Cerebellar cortex (tissue), 1 donor: ENCODE measurements around the gene ADAMTS14.

ENCODE experiments used
- DNase-seq: peaks from one replicate; pipeline ENCODE4 v3.0.0-alpha.2; 2015; ENCODE audit warnings: low spot score

The ADAMTS14 gene

DNA sequence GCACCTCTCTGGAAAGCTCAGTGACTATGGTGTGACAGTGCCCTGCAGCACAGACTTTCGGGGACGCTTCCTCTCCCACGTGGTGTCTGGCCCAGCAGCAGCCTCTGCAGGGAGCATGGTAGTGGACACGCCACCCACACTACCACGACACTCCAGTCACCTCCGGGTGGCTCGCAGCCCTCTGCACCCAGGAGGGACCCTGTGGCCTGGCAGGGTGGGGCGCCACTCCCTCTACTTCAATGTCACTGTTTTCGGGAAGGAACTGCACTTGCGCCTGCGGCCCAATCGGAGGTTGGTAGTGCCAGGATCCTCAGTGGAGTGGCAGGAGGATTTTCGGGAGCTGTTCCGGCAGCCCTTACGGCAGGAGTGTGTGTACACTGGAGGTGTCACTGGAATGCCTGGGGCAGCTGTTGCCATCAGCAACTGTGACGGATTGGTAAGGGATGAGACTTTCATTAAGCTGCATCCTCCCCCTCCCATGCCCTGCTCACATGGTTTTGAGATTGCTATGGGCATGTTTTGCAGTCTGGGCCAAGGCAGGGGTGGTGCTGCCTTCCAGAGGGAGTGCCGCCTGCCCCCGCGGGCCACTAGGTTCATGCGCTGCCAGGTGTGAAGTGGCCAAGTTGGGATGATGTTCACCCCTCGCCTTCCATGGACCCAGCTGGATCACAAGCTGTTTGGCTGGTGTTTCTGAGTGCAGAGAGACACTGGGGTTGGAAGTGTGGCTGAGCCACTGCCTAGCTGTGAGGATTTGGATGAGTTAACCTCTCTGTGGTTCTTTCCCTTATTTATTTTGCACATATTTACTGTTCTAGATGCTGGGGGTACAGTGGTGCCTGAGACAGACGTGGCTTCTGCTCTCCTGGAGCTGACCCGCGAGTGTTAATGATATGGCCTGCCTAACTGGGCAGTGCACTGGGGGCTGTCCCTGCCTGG, 2.5 kb downstream of the ADAMTS14 start:
- DNase-seq = no peak

DNA sequence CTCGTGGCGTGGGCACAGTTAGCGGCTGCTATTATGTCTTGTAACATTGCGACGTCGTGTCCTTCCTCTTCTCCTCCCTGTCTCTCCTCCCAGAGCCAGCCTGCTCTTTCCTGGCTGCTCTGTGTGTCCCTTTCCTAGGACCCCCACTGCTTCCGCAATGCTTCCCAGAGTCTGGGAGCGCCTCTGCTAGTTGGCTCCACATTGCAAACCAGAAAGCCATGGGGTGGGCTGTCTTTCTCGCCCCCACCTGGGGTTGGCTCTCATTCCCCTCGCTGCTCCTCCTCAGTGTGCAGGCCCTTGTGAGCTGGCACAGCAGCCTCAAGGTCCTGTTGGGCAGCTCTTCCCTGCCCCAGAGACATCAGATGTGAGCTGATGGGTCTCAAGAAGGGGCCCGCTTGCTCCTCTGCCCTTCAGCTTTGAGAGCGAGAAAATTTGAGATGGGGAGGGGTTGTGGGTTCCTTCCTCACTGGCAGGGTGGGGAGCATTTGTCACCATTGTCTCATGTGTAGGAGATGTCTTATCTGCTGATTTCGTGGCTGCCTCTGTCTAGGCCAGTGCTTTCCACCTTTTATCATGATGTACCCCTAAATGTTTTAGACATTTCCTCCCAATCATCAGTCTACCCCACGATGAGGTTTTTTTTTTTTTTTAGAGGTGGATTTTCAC, 3.3 kb downstream of the ADAMTS14 start:
- DNase-seq = no peak

DNA sequence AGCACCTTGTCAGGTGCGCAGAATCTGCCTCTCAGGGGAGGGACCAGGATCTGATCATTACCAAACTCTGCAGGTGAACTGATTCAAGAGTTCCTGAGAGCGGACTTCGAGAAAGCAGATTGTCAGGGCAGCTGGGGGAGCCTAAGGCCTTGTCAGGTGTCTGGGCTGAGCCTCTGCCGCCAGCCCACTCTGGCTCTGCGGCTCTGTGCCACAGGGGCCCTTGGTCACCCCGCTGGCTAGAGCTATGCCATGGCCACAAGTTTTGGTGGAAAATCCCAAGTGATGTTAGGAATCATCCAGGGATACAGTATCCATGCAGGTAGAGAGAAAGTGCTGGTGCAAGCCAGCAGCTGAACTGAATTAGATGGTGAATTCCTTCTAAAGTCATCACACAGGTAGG, 4.2 kb downstream of the ADAMTS14 start:
- DNase-seq = no peak

DNA sequence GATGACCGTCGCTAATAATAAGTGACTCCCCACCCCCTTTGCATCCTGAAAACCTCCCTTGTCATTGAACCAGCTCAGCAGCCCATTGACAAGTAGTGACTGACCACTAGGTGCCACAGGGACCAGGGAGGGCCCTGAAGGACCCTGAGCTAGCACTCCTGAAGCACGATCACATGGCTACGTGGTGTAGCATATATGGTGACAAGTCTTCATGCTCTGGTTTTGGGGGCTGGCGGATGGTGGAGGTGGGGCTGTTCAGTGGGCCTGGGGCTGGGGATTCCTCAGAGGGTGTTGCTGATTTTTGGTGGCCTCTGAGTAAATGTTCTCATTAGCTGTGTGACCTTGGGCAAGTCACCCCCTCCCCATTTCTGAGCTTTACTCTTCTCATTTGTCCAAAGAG, 4.7 kb downstream of the ADAMTS14 start:
- DNase-seq = no peak

DNA sequence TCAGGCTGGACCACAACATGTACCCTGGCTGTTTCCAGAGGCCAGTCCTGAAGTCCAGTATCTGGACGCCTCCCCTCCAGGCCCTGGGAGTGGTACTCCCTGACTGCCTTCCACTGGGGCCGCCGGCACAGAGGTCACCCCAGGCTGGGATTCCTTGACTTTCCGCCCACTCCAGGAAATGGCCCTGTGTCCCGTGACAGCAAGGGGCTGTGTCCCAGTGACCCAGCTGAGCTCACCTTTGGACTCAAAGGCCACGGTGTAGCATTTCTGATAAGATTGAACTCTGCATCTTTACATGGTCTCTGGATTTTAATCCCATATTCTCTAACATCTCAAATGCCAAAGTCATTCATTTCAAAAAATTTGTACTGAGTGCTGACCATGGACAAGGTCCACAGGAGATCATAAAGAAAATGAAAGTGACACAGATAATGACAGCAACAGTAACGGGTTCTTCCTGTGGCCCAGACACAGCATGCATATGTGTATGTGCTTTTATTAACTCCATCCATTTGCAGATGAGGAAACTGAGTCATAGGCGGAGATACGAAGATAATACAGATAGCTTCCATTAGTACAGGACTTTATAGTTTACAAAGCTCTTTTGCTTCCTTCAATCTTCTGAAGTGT, 5.4 kb downstream of the ADAMTS14 start:
- no peak for DNase-seq

DNA sequence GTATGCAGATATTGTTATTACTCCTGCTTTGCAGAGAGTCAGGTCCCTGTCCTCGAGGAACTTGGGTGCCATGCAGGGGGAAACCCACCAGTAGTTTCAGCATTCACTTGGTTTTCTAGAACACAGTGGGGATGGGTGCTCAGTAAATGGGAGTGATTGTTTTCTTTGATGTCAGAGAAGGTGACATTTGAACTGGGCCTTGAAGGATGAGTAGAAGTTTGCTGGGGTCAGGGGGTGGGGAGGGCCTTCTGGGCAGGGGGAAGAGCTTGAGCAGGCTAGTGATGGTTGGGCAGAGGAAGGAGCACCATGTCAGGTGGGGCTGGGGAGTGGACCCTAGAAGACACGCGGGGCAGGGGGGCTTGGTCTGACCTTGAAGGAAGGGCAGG, 5.9 kb downstream of the ADAMTS14 start:
- no peak for DNase-seq

DNA sequence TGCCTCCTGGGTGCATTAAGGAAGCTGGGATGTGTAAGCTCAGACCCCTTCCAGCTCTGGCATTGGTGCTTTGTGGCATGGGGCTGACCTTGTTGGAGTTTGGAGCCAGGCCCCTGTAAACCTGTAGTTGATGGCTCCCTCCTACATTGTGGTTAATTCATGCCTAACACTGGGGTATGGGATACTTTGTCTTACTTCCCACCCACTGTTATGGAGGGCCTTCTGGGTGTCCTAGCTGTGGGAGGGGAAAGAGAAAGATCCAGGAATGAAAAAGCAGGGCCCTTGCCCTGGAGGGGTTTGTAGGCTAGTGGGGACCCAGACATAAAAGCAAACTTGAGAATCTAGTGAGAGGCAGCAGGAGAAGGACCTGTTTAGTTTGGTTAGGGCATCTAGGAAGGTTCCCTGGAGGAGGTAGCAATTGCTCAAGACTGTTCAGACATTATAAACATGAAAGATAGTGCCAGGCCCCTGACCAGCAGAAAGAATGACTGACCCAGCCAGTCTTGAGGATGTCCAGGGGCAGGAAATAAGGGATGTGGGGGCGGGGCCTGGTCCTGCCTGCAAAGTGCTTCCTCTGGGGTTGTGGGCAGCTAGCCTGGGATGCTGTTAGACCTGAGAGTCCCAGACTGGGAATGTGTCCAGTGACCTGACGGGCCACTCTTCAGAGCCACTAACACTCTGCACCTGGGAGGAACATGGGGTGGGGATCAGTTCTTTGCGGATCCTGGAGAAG, 6.6 kb downstream of the ADAMTS14 start:
- DNase-seq = no peak

DNA sequence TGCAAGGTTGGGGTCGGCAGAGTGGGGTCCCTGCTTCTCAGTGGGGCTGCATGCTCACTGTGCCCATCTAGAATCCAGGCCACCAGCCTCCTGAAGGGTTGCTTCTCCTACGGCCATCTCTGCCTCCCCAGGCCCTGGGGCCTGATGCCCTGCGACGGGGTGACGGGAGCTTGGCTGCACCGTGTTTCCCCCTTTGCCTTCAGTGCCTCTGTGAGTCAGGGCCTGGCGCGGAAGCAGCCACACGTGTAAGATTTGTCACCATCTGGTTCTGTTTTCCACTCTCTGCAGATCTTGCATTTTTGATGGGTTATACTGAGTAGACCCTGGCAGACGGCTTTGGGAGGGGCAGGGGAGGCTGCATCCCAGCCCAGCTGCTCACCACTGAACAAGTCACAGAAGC, 7.2 kb downstream of the ADAMTS14 start:
- no peak for DNase-seq

DNA sequence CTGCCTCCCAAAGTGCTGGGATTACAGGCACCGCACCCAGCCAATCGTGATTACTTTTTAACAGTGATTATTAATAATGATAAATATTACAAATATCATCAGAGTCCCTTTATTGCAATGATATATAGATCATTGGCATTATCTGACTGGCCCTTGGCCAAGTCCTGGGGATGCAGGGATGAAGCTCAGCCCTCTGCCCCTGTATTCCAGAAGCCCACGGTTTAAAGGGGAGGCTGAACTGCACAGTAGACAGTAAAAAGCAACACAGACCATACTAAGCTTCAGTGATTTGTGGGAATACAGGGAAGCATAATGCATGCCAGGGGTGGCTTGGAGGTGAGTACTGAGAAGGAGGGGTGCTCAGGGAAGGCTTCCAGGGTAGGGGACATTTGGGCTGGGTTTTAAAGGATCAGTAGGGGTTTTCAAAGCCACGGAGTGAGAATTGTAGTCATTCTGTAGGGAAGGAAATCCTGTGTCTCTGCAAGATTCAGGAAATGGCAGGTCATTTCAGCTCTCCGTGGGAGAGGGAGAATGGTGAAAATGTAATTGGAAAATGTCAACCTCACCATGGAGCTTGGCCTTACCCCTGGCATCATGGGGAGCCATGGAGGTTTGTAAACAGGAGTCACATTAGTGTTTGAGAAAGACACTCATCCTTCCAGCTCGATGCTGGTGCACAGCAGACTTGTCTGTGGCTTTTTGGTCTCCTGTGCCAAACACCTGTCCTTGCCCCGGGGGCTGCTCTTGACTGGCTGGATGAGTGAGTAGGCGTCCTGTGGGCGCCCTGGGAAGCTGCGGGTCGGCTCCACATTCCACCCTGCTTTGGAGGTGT, 8.8 kb downstream of the ADAMTS14 start:
- DNase-seq = no peak

DNA sequence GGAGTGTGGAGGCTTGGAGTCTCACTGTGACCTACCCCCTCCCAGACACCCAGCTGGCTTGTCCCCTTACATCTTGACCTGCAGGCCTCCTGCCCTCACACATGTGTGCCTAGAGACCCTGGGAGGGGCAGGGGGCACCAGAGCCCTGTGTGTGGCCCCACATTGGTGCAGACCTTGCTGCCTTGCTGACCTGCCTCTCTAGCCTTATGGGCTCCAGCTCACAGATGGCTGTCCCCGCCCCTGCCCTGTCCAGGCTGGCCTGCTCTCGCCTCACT, 9.4 kb downstream of the ADAMTS14 start:
- DNase-seq = no peak

DNA sequence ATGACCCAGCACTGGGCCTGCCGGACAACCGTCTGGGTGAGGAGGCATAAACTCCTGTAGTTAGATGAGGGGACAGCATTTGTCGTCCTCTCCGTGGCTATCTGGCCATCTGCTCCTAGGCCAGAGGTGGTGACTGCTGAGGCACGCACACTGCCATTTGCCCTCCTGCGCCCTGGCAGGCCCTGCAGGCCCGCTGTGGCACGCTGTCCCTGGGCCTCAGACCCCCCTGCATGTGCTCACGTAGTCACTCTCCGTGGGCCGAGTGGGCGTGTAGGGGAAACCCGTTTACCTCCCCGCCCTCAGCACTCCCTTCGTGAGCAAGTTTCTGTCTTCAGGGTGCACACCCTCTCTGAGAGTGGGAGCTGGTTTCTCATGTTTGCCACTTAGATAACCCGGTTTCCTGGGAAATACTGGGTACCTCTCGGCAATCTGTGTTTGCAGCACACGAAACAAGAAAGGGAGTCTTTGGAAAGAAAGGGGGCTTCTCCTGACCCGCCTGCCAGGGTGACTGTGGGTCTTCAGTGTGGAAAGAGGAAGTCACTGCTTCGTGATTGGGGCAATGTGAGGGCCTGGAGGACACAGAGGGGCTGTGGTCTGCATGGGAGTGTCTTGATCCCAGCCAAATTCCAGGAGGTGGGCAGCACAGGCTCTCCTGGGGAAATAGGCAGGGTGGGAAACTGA, 10.8 kb downstream of the ADAMTS14 start:
- DNase-seq = no peak

DNA sequence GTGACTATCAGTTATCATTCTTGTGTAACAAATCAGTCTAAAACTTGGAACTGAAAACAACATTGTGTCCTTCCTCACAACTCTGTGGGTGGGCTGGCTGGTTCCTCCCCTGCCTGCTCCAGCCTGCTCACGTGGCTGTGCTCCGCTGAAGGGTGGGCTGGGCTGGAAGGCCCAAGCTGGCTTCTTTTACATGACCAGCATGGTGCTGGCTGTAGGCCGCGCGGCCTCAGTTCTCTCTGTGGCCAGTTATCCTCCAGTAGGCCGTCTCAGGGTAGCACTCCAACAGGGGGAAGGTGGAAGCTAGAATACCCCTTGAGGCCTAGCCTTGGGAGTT, 11.3 kb downstream of the ADAMTS14 start:
- DNase-seq = no peak

DNA sequence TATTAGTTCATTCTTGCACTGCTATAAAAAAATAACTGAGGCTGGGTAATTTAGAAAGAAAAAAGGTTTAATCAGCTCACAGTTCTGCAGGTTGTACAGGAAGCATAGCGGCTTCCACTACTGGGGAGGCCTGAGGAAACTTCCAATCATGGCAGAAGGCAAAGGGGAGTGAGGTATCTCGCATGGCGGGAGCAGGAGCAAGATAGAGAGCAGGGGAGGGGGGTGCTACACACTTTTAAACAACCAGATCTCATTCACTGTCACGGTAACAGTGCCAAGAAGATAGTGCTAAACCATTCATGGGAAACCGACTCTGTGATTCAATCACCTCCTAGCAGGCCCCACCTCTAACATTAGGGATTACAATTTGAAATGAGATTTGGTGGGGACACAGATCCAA, 11.6 kb downstream of the ADAMTS14 start:
- no peak for DNase-seq

DNA sequence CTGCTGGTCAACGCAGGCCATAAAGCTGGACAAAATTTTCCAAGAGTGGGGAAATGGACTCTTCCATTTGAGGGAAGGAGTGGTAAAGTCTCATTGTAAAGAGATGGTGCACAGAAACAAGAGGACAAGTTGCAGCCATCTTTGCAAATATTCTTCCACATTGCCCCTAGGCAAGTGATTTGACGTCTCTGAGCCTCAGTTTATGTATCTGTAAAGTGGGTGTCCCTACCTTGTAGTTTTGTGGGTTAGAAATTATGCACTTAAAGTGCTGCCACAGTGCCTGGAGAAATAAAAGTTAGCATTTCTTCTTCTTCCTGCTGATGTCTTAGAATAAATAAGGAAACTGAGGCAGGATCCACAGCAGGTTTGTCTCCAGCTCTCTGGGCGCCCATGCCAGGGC, 12.1 kb downstream of the ADAMTS14 start:
- no peak for DNase-seq

DNA sequence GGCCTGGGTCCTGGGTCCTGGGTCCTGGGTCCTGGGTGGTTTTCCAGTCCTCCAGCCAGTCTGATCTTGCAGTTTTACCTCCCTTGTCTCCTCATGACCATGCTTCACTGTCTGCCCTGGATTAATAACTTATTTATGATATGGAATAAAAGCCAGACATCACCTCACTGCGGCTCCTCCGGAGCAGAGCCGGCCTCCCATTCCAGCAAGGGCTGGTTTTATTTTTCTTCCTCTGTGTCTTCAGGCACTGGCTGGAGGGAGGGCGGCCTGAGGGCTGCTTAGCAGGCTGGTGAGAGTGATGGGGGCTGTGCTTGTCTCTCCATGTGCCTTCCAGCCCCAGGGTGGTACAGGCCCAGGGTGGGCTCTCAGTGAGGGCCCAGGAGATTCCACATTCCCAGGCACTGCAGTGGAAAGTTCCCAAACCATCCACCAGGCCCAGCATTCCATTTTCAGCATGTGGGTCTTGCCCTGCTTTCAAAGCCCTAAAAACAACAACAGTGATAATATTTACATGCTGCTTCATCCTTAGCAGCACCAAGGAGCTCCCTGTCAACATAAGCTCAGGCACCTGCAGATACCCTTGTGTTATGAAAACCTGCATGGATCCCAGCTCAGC, 12.6 kb downstream of the ADAMTS14 start:
- DNase-seq = no peak

DNA sequence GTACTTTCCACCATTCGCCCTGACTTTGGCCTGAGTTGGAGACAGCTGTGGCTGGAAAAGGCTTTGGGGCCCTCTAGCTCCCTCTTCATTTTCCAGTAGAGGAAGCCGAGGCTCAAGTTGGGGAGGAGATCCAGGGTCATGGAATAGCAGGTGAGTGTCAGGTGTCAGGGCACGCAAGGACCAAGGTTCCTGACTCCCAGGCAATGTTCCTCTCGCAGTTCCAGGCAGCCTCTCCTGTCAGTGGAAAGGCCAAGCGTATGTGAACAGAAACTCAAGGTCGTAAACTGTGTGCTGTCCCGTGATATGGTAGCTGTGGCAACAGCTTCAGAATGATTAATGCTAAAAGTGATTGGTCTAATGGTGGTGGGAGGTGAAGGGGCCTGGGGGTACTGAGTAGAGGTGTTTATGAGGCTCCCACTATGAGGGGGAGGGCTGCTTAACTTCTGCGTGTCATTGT, 13.2 kb downstream of the ADAMTS14 start:
- DNase-seq = no peak

DNA sequence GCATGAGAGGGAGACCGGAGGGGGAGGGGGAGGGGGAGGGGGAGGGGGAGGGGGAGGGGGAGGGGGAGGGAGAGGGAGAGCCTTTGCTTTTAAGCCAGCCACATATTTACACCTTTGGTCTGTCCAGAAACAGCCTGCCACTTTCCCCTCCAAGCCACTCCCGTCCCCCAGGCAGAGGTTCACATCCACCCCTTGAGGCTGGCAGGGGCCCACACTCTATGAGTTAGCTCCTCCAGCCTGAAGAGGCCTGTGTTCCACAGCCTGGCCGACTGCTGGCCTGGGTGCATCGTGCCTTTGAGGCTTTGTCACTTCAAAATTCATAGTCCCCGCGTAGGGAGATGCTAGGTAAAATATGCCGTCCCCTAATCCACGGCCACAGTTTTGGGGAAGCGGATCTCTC, 16.5 kb downstream of the ADAMTS14 start:
- no peak for DNase-seq

DNA sequence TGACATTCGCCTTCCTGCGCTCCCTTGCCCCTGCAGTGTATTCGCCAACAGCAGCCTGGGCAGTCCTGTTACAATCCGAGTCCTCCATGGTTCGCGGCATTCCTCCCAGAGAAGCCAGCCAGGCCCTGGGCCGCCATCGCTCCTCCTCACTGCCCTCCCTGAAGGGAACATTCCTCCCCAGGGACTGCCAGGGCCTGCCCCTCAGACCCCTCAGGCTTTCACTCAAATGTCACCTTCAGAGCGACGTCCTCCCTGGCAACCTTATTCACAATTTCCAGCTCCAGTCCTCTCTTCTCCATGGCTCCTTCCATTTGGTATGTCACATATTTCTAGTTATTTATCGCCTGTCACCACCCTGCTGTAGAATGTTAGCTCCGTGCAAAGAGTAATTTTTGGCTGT, 17.4 kb downstream of the ADAMTS14 start:
- no peak for DNase-seq

DNA sequence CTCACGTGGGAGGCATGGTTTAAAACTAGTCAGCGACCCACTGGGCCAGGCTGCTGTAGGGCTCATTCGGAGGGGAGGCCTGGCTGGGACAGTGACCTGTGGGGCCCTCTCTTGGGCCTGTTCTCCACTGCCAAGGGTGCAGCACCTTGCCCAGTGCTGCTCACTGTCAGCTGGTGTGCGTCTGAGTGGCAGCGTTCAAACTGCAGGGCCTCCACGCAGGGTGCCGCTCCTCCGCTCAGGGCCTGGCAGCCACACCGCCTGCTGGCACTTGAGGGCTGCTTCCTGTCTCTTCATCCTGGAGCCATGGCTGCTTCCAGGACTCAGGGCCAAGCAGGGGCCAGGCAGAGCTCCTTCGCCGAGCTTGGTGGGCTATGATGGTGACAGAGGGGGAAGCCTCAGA, 18.3 kb downstream of the ADAMTS14 start:
- DNase-seq = peak; percentile 29

DNA sequence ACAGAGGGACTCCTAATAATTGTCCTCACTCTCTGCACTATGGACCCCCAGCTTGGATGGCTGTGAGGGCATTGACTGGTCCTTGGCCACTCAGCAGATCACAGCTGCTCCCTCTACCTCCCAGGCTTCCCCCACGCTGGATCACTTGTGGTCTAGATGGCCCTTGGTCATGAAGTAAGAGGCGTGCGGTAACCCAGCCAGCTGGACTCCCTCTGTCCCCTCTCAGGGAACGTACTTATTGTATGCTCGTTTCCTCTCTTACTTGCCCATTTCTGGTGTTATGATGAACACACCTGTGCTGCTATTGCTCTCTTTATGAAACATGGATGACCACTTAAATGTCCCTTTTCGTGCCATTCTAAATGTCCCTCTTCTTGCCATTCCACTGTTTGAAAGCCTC, 19.3 kb downstream of the ADAMTS14 start:
- no peak for DNase-seq
